ENCODE data around the gene FUOM.
"Not testable (repeated sequence)": the region's sequence is repeated elsewhere in the genome, so short reads cannot be mapped to it uniquely, and the experiment has no call there.

FUOM gene

DNA sequence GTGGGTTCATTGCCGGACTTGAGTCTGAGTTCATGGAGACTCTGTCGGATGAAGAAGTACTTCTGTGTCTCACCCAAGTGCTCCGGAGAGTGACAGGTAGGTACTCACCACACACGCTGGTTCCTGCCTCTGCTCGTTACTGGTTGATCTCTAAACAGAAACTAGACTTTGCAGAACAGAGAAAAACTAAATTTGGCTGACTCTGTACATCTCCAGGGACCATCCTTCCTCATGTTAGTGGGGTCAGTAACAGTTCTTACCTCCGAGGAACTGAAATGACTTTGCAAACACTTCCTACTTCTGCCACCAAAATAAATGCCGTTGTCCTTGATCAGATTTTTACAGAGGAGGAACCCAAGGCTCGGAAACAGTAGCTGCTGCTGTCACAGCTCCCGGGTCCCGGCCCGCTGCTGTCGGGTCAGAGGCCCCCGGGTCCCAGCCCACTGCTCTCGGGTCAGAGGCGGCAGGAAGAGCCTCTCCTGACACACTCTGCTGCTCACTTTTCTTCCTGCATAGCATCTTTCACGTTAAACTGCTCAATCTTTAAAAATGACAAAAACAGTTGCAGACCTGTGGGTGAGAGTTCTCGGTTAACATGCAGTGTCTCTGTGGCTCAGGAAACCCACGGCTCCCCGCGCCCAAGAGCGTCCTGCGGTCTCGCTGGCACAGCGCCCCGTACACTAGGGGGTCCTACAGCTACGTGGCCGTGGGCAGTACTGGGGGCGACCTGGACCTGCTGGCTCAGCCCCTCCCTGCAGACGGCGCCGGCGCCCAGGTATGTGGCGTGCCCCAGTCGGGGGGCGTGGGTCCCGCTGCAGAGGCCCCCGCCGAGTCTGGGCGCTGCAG is 31.4 kb upstream of the FUOM start:
- DNase-seq (ENCODE audit: low read depth in 1 of 2, low spot score in 1 of 2), result no peak

DNA sequence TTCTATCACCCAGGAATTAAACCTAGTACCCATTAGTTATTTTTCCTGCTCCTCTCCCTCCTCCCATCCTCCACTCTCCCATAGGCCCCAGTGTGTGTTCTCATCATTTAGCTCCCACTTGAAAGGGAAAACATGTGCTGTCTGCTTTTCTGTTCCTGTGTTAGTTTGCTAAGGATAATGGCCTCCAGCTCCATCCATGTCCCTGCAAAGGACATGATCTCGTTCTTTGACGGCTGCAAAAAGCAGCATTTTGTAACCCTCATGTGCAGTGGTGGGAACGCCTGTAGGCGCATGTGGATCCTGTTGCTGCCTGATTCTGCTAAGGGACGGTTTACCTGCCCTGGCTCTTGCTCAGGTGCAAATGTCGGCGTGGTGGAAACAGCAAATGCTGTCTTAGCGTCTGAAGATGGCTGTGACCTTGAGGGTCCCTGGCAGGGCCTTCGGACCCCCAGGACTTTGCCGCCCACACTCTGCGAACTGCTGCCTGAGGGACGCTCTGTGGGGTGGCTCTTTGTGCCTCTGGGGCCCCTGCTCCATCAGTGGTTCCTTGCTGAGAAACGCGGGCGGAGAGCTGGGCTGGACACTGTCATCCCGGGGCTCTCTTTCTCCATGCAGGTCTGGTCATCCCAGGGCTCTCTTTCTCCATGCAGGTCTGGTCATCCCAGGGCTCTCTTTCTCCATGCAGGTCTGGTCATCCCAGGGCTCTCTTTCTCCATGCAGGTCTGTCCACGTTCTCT is 30.6 kb upstream of the FUOM start:
- no peak for DNase-seq (ENCODE audit: low read depth in 1 of 2, low spot score in 1 of 2)

DNA sequence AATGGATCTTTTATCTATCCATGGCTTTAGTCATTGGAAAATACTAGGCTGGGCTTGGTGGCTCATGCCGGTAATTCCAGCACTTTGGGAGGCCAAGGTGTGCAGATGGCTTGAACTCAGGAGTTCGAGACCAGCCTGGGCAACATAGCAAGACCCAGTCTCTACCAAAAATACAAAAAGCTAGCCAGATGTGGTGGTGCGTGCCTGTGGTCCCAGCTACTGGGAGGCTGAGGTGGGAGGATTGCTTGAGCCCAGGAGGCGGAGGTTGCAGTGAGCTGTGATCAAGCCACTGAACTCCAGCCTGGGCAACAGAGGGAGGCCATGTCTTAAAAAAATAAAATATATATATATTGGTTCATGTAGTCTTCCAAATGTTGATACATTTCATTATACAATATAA is 29.1 kb upstream of the FUOM start:
- DNase-seq (ENCODE audit: low read depth in 1 of 2, low spot score in 1 of 2), result not testable (repeated sequence)

DNA sequence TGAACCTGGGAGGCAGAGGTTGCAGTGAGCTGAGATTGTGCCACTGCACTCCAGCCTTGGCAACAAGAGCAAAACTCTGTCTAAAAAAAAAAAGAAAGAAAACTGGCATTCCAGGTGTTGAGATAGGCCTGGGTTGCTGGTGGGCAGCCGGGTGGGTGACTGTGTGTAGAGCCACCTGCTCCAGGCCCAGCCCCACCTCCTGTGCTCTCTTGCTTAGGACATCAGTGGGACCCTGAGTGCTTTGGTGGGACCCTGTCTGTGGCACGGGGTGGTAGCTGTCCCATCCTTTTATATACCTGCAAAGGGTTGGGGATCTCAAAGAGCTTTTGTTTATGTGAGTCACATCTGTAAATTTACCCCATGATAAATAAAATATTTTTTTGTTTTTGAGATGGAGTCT is 27.4 kb upstream of the FUOM start:
- DNase-seq (ENCODE audit: low read depth in 1 of 2, low spot score in 1 of 2), result no peak

DNA sequence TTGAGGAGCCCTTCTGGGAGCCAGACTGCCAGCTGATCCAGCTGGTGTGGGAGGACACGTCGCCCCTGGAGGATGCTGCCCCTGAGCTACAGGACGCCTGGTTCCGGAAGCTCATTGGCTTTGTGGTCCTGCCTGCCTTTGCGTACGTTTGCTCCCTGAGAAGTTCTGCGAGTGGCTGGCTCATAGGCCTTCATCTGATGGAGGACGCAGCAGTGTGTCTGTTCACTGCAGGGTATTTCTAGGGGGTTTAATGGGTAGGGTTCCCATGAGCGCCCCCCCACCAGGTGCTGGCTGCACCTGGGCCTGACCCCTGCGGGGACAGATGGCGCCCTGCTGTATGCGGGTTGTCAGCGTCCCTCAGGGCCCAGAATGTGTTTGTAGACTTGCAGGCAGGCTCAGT is 26.3 kb upstream of the FUOM start:
- DNase-seq (ENCODE audit: low read depth in 1 of 2, low spot score in 1 of 2), result no peak

DNA sequence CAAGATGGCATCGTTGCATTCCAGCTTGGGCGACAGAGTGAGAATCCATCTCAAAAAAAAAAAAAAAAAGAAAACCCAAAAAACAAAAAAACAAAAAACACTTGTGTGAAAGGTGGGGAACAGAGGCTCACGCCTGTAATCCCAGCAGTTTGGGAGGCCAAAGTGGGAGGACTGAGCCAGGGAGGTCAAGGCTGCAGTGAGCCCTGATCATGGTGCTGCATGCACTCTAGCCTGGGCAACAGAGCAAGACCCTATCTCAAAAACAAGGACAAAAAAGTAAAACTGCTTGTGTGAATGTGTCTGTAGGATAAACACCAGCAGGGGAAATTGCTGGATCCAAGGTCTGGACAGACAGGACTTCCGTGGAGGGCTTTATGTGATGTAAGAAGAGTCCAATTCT is 25.7 kb upstream of the FUOM start:
- no peak for DNase-seq (ENCODE audit: low read depth in 1 of 2, low spot score in 1 of 2)

DNA sequence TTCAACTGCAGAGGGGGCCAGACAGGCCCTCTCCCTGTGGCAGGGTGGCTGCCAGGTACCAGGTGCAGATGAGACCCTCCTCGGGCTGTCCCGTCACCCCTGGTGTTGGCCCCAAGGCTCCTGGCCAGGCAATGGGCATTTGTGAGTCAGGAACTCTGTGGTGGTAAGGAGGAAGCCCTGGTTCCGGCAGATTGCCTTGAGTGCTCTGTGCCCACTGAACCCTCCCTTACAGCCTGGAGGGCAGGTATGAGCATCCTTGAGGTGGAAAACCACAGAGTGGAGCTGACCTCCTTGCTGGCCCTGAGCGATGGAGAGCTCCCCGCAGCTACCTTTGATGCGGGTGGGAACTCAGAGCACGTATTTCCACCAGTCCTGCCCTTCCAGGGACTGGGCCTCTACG is 23.2 kb upstream of the FUOM start:
- DNase-seq (ENCODE audit: low read depth in 1 of 2, low spot score in 1 of 2), result no peak

DNA sequence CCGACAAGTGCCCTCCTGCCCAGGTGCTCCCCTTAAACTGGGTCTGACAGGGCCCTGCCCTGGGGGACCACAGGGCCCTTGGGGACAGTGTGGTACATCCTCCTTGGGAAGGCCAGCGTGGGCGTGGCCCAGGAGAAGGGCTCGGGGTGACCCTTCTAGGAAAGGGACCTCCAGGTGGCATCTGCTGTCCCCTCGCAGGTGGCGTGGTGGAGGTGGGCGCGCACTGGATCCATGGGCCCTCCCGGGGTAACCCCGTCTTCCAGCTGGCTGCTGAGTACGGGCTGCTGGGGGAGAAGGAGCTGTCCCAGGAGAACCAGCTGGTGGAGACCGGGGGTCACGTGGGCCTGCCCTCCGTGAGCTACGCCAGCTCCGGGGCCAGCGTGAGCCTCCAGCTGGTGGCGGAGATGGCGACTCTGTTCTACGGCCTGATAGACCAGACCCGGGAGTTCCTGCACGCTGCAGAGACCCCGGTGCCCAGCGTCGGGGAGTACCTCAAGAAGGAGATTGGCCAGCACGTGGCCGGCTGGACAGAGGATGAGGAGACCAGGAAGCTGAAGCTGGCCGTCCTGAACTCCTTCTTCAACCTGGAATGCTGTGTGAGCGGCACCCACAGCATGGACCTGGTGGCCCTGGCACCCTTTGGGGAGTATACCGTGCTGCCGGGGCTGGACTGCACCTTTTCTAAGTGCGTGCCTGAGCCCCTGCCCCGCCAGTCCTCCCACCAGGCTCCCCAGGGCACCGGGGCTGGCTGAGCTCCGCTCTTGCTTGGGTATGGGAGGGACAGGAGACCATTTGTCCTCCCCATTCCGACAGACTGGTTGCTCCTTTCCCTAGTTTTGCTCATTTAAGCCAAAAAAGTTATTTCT is 22.2 kb upstream of the FUOM start:
- DNase-seq (ENCODE audit: low read depth in 1 of 2, low spot score in 1 of 2), result no peak

DNA sequence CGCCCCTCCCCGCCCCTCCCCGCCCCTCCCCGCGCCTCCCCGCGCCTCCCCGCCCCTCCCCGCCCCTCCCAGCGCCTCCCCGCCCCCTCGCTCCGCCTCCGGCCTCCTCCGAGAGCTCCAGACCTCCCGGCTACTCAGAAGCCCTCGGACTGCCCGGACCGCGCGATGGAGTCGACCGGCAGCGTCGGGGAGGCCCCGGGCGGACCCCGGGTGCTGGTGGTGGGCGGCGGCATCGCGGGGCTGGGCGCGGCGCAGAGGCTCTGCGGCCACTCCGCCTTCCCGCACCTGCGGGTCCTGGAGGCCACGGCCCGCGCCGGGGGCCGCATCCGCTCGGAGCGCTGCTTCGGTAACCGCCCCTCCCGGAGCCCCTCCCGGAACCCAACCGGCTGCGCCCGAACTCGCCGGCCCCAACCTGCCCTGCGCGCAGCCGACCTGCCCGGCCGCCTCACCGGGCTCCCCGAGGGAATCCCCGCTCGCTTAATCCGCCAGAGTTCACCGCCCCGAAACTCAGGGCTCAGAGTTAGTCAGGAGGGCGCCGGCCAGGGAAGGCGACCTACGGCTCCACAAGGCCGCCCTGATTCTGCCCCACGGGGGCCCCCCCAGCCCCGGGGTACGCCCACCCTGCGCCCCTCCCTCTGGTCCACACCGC is 21.5 kb upstream of the FUOM start, which contains the start of gene PAOX:
PAOX (plus strand) TSS at position 111 of the 649 bp plus-strand sequence; CDS start at position 166, 55 bp downstream.
- peak; percentile 34 to 50 for DNase-seq (ENCODE audit: low read depth in 1 of 2, low spot score in 1 of 2)

DNA sequence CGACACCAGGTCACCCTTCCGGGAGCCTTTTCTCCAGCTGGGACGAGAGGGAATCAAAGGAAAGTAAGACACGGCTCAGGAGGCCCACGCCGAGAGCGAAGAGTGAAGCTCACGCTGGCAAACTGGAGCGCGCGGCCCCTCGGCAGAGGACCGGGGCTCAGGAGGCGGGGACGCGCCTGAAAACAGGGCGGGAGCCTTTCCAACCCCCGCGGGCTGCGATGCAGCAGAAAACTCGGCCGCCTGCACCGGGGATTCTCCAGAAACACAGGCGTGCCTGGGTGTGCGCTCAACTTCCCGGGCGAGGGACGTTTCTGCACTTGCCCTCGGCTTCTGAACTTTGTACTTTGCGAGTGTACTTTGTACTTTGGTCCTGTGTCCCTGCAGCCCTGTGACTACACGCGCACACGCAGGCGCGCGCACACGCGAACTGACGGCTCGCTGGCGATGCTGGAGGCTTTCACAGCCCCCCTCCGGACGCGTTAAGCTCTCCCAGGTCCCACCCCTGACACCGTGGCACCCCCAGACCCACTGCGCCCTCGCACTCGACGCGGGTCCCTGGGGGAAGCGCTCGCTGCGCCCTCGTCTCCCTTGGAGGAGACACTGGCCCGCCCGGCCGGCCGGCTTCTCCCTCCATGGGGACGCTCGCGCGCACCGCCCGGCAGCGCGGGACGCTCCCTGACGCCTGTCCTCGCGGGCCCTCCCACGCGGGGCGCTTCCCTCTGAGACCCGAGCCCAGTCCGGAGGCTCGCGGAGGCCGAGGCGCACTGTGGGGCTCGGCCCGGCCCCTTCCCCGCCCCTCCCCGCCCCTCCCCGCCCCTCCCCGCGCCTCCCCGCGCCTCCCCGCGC is 20.7 kb upstream of the FUOM start:
- peak in 1 of 2 donors; percentile 35 for DNase-seq (ENCODE audit: low read depth in 1 of 2, low spot score in 1 of 2)

DNA sequence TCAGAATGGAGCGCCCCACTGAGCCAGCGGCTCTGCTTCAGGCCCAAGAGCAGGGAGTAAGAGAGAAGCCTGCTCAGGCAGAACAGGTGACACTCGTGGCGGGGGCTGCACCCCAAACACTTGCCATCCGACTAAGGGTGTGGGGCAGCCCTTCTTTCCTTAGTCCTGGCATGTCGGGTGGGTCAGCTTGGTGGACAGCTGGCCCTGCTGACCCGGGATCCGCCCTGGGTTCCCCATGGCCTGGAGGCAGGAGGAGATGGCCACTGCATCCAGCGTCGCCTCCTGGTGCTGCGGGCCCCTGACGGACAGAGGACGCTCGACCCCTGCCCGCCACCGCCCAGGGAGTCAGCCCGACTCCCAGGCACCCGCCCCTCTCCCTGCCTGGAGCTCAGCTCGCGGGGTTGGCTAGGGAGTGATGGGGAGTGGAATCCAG is 20.0 kb upstream of the FUOM start:
- no peak for DNase-seq (ENCODE audit: low read depth in 1 of 2, low spot score in 1 of 2)

DNA sequence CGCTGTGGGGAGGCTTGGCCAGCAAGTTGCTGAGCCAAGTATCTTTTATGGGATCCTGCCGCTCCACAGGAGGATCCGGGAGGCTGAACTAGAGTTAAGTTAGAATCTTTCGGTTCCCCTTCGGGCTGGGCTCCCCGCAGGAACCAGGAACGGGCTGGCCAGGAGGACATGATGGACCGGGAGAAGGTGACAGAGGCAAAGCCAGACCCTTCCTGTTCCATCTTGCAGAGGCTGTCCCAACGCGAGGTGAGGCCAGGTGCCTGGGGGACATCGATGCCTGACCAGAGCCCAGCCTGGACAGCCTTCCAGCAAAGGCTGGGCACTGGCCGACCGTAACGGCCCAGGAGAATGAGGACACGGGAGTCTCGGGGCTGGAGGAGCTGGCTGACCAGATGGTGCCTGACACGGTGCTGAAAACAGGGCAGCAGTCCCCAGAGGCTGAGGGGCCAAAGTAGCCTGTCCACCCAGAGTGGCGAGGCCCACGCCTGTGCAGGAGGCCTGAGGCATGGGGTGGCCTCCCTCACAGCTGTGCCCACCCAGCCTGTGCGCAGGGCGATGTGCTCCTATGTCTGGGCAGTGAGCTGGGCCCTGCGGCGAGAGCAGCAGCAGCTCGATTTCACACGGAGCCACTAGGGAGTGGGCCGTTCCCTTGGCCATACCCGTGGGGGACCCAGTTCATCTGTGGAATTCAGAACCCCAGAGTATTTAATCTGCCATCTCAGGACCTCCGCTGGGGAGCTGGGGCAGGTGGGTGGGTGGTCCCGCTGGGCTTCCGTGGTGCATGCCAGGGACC is 19.4 kb upstream of the FUOM start:
- DNase-seq (ENCODE audit: low read depth in 1 of 2, low spot score in 1 of 2), result no peak

DNA sequence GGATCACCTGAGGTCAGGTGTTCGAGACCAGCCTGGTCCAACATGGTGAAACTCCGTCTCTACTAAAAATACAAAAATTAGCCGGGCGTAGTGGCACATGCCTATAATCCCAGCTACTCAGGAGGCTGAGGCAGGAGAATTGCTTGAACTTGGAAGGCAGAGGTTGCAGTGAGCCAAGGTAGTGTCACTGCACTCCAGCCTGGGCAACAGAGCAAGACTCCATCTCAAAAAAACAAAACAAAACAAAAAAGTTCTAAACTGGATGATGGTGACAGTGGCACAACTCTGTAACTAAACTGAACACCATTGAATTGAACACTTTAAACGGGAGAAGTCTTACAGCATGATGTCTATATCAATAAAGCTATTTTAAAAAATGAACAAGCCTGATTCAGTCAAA is 18.4 kb upstream of the FUOM start:
- DNase-seq (ENCODE audit: low read depth in 1 of 2, low spot score in 1 of 2), result not testable (repeated sequence)

DNA sequence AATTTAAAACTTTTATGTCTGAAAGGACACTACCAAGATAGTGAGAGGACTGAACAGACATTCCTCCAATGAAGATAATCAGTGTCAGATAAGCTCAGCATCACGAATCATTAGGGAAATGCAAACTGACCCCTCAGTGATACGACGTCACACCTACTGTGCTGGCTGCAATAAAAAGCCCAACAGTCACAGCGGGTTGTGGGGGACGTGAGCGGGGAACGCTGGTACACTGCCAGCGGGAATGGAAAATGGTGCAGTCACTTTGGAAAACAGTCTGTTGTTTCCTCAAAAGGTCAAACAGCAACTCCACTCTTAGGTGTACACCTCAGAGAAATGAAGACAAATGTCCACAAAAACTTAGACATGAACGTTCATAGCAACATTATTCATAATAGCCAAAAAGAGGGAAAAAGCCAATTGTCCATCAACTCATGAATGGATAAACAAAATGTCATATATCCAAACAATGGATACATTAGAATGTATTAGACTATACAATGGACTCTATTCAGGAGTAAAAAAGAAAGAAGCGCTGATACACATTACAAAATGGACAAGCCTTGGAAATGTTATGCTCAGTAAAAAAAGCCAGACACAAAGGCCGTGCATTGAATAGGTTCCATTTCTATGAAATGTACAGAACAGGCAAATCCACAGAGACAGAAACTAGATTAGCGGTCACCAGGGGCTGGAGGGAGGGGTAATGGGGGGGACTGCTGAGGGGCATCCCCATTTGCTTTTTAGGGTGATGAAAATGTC is 17.7 kb upstream of the FUOM start:
- no peak for DNase-seq (ENCODE audit: low read depth in 1 of 2, low spot score in 1 of 2)

DNA sequence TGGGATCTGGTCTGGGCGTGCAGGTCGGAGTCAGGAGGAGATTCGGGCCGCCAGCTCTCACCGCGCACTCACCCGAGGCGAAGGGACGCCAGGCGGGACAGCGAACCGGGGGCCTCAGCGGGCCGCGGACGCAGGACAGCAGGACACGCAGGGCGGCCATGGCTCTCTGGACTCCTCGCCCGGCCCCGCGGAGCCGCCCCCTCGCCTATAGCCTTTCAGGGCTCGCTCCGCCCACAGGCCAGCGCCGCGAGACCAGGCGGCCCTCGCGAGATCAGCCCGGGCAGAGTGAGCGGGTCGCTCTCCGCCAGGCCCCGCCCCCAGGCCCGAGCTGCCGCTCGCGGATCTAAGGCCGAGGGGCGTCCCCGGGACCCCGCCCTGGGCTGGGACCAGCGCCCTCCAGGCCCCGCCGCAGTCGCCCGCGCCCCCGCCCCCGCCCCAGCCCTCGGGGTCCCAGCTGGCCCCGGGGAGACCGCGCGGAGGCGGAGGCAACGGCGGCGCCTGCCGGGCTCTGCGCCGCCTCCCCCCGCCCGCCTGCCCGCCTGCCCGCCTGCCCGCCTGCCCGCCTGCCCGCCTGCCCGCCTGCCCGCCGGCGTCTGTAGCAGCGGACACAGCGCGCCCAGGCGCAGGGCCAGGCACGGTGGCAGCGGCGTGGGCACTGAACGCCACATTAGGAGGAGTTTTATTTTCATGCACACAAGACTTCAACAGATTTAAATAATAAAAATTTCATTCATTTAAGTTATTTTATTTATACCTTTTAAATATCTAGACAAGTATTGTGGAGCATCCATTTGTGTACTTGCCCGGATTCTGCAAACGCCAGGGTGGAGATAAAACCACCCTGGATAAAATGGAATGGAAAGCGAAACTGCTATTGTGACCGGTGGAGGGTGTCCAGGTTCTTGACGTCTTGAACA is 15.6 kb upstream of the FUOM start, which contains the start of gene ECHS1:
ECHS1 (minus strand) TSS at position 181 of the 917 bp plus-strand sequence; CDS start at position 160, 21 bp downstream.
- DNase-seq (ENCODE audit: low read depth in 1 of 2, low spot score in 1 of 2), result peak; percentile 88 to 93

DNA sequence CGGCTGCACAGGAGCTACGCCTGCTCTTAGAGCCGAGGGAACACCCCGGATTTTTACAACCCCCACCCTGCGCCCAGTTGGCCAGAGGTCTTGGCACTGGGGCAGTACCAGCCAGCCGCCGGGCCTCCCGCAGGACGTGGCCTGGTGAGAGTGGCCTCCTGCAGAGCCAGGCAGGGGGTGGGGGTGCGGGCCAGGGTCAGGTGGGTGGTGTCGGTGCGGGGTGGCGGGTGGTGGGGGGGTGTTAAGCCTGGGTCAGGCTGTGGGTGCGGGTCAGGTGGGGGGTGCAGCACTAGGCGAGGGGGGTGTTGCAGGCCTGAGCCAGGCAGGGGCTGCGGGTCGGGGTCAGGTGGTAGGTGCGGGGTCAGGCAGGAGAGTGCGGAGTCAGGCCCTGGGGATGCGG is 14.7 kb upstream of the FUOM start:
- no peak for DNase-seq (ENCODE audit: low read depth in 1 of 2, low spot score in 1 of 2)
